ENCODE measurements around the gene PLAC9. TPM values are rescaled to one million over a fixed set of nuclear protein-coding genes. Genes with fewer than 3 reads are reported as not detected.
"Not testable (repeated sequence)": the region's sequence is repeated elsewhere in the genome, so short reads cannot be mapped to it uniquely, and the experiment has no call there.

The PLAC9 gene
- total RNA-seq = 10 to 100 TPM in 4 of 7 donors, 1 to 10 TPM in 3; 3.1 to 16.9 (median 10.4) TPM
- 1 to 10 TPM; 4.3 to 6.3 TPM for polyA plus RNA-seq
- long read RNA-seq, donor 1, partial matches to known transcripts = 0 of 1 reads
- long read RNA-seq, donor 1, other reads (novel, unspliced or antisense) = 0 of 1 reads
- long read RNA-seq, donor 2, transcript PLAC9-201 (4 exons, 785 nt) = major isoform, 17 of 18 reads
- long read RNA-seq, donor 2, partial matches to known transcripts = 0 of 18 reads
- long read RNA-seq, donor 2, other reads (novel, unspliced or antisense) = 0 of 18 reads
- long read RNA-seq, donor 3, transcript PLAC9-201 (4 exons, 785 nt) = major isoform, 19 of 22 reads
- long read RNA-seq, donor 3, partial matches to known transcripts = 2 of 22 reads
- long read RNA-seq, donor 3, other reads (novel, unspliced or antisense) = 1 of 22 reads

DNA sequence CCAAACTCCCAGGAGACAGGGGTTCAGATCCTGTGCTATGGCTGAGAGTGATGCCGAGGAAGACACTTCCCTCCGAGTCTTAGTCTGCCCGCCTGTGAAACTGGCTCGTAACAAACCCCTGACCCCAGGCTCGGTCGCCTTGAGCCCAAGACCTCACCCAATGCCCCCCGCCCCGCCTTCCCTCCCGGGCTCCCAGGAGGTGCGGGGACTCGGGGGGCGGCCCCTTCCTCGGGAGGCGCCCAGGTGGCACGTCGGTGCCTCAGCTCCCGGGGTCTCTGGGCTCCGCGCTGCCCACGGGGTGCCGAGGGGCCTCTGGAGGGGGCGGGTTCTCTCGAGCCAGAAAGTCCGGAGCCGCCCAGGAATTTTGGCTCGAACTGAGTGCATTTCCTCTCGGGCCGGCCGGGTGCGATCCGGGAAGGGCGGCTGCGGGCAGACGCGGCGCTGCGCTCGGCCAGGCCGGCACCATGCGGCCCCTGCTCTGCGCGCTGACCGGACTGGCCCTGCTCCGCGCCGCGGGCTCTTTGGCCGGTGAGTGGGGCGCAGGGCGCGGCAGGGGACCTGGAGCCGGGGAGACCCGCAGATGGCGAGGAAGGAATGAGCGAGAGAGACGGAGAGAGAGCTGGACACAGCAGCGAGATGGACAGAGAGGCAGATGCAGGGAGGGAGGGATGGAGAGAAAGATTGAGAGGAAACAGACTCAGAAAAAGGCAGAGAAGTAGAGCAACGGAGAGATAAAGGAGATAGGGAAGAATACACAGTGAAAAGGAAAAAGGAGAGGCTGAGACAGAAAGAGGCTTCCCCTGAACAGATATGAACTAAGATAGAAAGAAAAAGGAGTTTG, at the start of gene PLAC9:
Gene PLAC9, plus strand, starts transcription at position 432 of the 841 bp plus-strand sequence. Its CDS starts 33 bp downstream, at position 465.
- WGBS, 3 donors = 1 to 3% (median 1%) methylated on average over 42 to 58 of the region's 58 CpGs
- no peak for TF ChIP-seq POLR2A (IDR thresholded peaks at IDR 0.05)
- TF ChIP-seq, protein P1, sequence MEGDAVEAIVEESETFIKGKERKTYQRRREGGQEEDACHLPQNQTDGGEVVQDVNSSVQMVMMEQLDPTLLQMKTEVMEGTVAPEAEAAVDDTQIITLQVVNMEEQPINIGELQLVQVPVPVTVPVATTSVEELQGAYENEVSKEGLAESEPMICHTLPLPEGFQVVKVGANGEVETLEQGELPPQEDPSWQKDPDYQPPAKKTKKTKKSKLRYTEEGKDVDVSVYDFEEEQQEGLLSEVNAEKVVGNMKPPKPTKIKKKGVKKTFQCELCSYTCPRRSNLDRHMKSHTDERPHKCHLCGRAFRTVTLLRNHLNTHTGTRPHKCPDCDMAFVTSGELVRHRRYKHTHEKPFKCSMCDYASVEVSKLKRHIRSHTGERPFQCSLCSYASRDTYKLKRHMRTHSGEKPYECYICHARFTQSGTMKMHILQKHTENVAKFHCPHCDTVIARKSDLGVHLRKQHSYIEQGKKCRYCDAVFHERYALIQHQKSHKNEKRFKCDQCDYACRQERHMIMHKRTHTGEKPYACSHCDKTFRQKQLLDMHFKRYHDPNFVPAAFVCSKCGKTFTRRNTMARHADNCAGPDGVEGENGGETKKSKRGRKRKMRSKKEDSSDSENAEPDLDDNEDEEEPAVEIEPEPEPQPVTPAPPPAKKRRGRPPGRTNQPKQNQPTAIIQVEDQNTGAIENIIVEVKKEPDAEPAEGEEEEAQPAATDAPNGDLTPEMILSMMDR (IDR thresholded peaks at IDR 0.05) = no peak
- no peak for TF ChIP-seq EP300 (IDR thresholded peaks at IDR 0.05)

DNA sequence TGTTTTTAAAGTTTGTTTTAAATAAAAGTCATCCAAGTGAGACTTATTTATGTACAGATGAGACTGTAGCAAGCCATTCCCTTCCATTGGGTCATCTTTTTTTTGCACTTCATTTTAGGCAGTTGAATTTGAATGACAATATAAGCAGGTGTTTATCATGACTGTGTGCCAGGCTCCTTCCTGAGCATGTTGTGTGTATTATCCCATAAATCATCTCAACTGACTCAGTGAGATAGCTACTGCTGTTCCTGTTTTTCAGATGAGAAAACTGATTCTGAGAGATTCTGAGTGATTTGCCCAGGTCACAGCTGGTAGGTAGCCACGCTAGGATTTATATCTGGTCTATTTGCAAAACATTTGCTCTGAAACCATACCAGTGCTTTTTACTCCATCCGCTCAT, 42.4 kb upstream of the PLAC9 start:
- 79 to 91% (median 86%) methylated on average over 2 of the region's 2 CpGs for WGBS, 3 donors
- intact Hi-C loops (cut with DNase I) = no loop called here
- H3K36me3 ChIP-seq = no peaks in the 10 kb centered on the region

More for the DNA sequence above, at the start of gene PLAC9:
- H3K36me3 ChIP-seq = no peaks in the 10 kb centered on the region
- H3K9me3 ChIP-seq = no peaks in the 10 kb centered on the region
- peak within 1 kb of the TSS; percentile 23 to 49 for H3K27ac ChIP-seq
- H3K4me1 ChIP-seq (ENCODE audit: insufficient read depth) = no peaks in the 10 kb centered on the region
- no peaks in the 10 kb centered on the region for H3K27me3 ChIP-seq
- intact Hi-C loops (cut with DNase I) = loop anchor here in 1 of 4 donors (10.0 kb wide), 1 partner anchor 58 kb away; the partner anchor contains the start of gene TMEM254
- peak within 1 kb of the TSS; percentile 30 for H3K4me3 ChIP-seq
- peak; percentile 30 to 66 (median 44) for DNase-seq

GRCh38 chr10:80094231-80094630, 38.3 kb upstream of the PLAC9 start:
- DNase-seq = no peak
- H3K27me3 ChIP-seq = no peaks in the 10 kb centered on the region
- no peaks in the 10 kb centered on the region for H3K36me3 ChIP-seq
- H3K27ac ChIP-seq = no peak overlapping the region
- H3K4me3 ChIP-seq = no peak overlapping the region
- H3K9me3 ChIP-seq = no peaks in the 10 kb centered on the region
- H3K4me1 ChIP-seq (ENCODE audit: insufficient read depth) = no peaks in the 10 kb centered on the region
- 31 to 41% (median 39%) methylated on average over 2 of the region's 2 CpGs for WGBS, 3 donors
- intact Hi-C loops (cut with DNase I) = no loop called here
- no peak for TF ChIP-seq POLR2A (IDR thresholded peaks at IDR 0.05)
- no peak for TF ChIP-seq EP300 (IDR thresholded peaks at IDR 0.05)
- TF ChIP-seq, protein P1 (IDR thresholded peaks at IDR 0.05) = no peak

More for the DNA sequence above, 42.4 kb upstream of the PLAC9 start:
- DNase-seq = no peak
- Histone ChIP-seq H3K27ac (no peak overlapping the region), H3K4me3 (no peak overlapping the region), H3K4me1 (ENCODE audit: insufficient read depth) (no peaks in the 10 kb centered on the region), H3K9me3 (no peaks in the 10 kb centered on the region), H3K27me3 (no peaks in the 10 kb centered on the region)
- TF ChIP-seq EP300 (IDR thresholded peaks at IDR 0.05) (no peak), POLR2A (IDR thresholded peaks at IDR 0.05) (no peak)
- TF ChIP-seq, protein P1 (IDR thresholded peaks at IDR 0.05) = no peak

DNA sequence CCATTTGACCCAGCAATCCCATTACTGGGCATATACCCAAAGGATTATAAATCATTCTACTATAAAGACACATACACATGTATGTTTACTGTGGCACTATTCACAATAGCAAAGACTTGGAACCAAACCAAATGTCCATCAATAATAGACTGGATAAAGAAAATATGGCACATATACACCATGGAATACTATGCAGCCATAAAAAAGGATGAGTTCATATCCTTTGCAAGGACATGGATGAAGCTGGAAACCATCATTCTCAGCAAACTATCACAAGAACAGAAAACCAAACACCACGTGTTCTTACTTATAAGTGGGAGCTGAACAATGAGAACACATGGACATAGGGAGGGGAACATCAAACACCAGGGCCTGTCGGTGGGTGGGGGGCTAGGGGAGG, 34.3 kb upstream of the PLAC9 start:
- H3K9me3 ChIP-seq; H3K4me3 ChIP-seq; DNase-seq; H3K4me1 ChIP-seq (ENCODE audit: insufficient read depth); H3K27me3 ChIP-seq; H3K27ac ChIP-seq; H3K36me3 ChIP-seq; intact Hi-C loops (cut with DNase I): not testable (repeated sequence)
- WGBS, 3 donors = 87 to 95% (median 89%) methylated on average over 2 of the region's 2 CpGs

DNA sequence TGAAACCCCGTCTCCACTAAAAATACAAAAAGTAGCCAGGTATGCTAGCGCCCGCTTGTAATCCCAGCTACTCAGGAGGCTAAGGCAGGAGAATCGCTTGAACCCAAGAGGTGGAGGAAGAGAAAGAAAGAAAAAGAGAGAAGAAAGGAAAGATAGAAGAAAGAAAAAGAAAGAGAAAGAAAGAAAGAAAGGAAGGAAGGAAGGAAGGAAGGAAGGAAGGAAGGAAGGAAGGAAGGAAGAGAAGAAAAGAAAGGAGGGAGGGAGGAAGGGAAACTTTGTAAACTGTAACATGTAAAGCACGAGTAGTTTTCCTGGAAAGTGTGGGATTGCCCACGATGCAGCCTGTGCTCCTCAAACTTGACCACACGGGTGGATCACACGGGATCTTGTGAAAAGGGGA, 33.2 kb upstream of the PLAC9 start:
- 77 to 79% (median 77%) methylated on average over 8 of the region's 8 CpGs for WGBS, 3 donors
- H3K9me3 ChIP-seq; H3K4me3 ChIP-seq; H3K27me3 ChIP-seq; intact Hi-C loops (cut with DNase I); H3K36me3 ChIP-seq; H3K27ac ChIP-seq; H3K4me1 ChIP-seq (ENCODE audit: insufficient read depth); DNase-seq: not testable (repeated sequence)
